Stimulated activated naive CD8-positive, alpha-beta T cell treated with anti-CD3 and anti-CD28 coated beads, Interleukin-15, amount 100 ng/mL, for 72 hours (primary cell): ENCODE measurements around the gene JDP2.

Experiments
- ATAC-seq: fragments of 150-1000 bp; cut with Tn5 transposase; 2 replicates; pipeline ENCODE4 v1.10.0; 2021; ENCODE audit warnings: mild to moderate bottlenecking, moderate library complexity
- DNase-seq, 2 donors: peaks; one replicate each; pipeline ENCODE4 v3.0.0; 2021 to 2022
- H3K27ac Mint-ChIP-seq, 2 donors: one replicate each; pipeline ENCODE4 v1.8.0; 2022; ENCODE audit warnings: mild to moderate bottlenecking in 2 of 2, mixed read lengths in 2 of 2, moderate library complexity in 2 of 2
- H3K27me3 Mint-ChIP-seq: one replicate; pipeline ENCODE4 v1.8.0; 2022; ENCODE audit warnings: mixed read lengths
- H3K4me1 Mint-ChIP-seq: one replicate; pipeline ENCODE4 v1.8.0; 2022; ENCODE audit warnings: mild to moderate bottlenecking, mixed read lengths
- H3K4me3 Mint-ChIP-seq, 2 donors: one replicate each; pipeline ENCODE4 v1.8.0; 2022; ENCODE audit warnings: mild to moderate bottlenecking in 2 of 2, mixed read lengths in 2 of 2, moderate library complexity in 1 of 2
- H3K9me3 Mint-ChIP-seq, 2 donors: one replicate each; pipeline ENCODE4 v1.8.0; 2022; ENCODE audit warnings: mixed read lengths in 2 of 2

The JDP2 gene

GRCh38 chr14:75492832-75493591, 65.2 kb downstream of the JDP2 start:
- DNase-seq (no peak), ATAC-seq (no peak)
- Mint-ChIP-seq H3K27ac (peak overlapping the region; percentile 40 to 75), H3K4me3 (peak overlapping the region; percentile 8 to 47), H3K4me1 (peaks cover 83% of the 10 kb centered on the region), H3K9me3 (no peaks in the 10 kb centered on the region), H3K27me3 (peaks cover 7% of the 10 kb centered on the region)

DNA sequence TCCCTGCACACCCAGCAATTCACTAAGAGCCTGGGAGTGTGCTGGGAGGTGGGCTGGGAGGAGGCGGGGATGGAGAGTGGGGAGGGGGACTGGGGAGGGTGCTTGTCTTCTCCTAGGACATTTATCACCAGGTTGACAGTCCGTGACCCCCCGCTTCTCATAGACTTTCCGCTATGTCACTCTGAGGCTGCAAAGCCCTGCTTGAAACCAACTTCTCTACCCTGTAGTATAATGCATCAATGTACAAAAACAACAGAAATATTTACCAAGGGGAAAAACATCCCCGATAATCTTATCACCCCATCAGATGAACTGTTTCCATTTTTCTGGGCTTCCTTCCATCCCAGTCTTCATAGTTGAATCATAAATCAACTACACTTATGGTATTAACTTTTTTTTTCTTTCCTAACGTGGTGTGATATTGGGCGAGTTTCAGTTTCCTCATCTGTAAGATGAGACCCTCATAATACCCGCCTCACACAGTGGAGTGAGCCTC, 65.8 kb downstream of the JDP2 start:
- H3K4me1 Mint-ChIP-seq = peaks cover 77% of the 10 kb centered on the region
- peak overlapping the region in 1 of 2 donors; percentile 8 for H3K4me3 Mint-ChIP-seq
- DNase-seq (no peak), ATAC-seq (peak; percentile 15)
- peaks cover 7% of the 10 kb centered on the region for H3K27me3 Mint-ChIP-seq
- H3K27ac Mint-ChIP-seq = no peak overlapping the region
- H3K9me3 Mint-ChIP-seq = no peaks in the 10 kb centered on the region

DNA sequence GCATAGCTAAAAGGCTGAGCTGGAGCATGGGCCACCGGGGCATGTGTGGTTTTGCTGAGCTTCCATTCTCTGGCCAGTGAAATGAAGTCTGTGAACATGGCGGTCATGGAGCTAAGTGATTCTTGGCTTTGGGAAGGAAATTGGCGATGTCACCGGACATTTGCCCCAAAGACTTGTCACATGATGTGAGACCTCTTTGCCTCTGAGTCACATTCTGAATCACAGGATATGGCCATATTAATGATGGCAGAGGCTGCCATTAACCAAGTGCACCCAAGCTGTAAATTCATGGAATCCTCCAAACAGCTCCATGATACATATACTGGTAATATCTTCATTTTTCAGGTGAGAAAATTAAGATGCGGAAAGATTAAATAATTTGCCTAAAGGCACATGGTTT, 67.1 kb downstream of the JDP2 start:
- Mint-ChIP-seq H3K4me1 (peaks cover 72% of the 10 kb centered on the region), H3K9me3 (no peaks in the 10 kb centered on the region), H3K27me3 (peaks cover 7% of the 10 kb centered on the region), H3K4me3 (no peak overlapping the region), H3K27ac (no peak overlapping the region)
- no peak for DNase-seq
- ATAC-seq = no peak

- H3K27ac Mint-ChIP-seq = no peak overlapping the region
- ATAC-seq = no peak
- no peaks in the 10 kb centered on the region for H3K9me3 Mint-ChIP-seq
- H3K27me3 Mint-ChIP-seq = peaks cover 5% of the 10 kb centered on the region
- no peak overlapping the region for H3K4me3 Mint-ChIP-seq
- no peak for DNase-seq
- H3K4me1 Mint-ChIP-seq = peaks cover 72% of the 10 kb centered on the region
Measured at GRCh38 chr14:75495399-75495798, 67.6 kb downstream of the JDP2 start.

- DNase-seq (no peak), ATAC-seq (no peak)
- H3K27me3 Mint-ChIP-seq = peaks cover under 1% of the 10 kb centered on the region
- H3K9me3 Mint-ChIP-seq = no peaks in the 10 kb centered on the region
- H3K4me3 Mint-ChIP-seq = no peak overlapping the region
- H3K4me1 Mint-ChIP-seq = peaks cover 72% of the 10 kb centered on the region
- no peak overlapping the region for H3K27ac Mint-ChIP-seq
Measured at GRCh38 chr14:75495882-75496281, 68.1 kb downstream of the JDP2 start.

DNA sequence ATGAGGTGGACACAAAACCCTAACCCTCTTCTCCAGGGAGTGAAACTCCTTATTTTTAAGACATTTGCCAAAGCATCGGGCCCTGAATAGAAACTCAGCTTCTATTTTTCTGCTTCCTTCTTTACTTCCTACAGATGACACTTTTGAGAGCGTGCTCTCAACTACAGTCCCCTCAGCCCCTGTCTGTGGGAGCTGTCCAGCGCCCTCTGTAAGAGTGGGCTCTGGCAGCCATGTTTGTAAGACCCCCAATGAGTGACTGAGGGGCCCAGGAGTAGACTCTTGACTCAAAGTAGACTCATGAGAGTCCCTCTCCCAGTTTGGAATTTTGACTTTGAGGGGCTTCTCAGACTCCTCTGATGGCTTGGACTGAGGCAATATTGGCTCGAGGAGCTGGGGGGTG, 68.9 kb downstream of the JDP2 start:
- Mint-ChIP-seq H3K4me3 (peak overlapping the region; percentile 33 to 75), H3K9me3 (no peaks in the 10 kb centered on the region), H3K27me3 (no peaks in the 10 kb centered on the region), H3K27ac (peak overlapping the region in 1 of 2 donors; percentile 82), H3K4me1 (peaks cover 68% of the 10 kb centered on the region)
- no peak for ATAC-seq
- DNase-seq = no peak

DNA sequence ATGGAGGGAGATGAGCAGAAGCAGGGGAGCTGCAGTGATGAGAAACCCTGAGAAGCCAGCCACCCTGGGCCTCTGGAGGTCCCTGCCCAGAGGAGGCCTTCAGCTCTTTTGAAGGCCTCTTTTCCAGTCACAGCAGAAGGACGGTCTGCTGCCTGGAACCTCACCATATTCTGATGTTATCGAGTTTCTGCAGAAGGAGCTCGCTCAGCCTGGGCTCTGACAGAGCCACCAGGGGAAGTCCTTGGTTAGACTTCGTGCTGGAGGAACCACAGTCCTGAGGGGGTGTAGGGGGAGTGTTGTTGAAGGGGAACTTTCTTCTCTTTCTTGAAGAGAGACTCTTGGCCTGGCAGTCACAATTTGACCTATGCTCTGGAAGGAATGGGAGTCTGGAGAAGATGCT, 69.4 kb downstream of the JDP2 start:
- ATAC-seq (peak; percentile 92), DNase-seq (peak in 1 of 2 donors; percentile 52)
- Mint-ChIP-seq H3K4me1 (peaks cover 64% of the 10 kb centered on the region), H3K27ac (peak overlapping the region; percentile 69 to 82), H3K27me3 (no peaks in the 10 kb centered on the region), H3K4me3 (peak overlapping the region; percentile 36 to 75), H3K9me3 (no peaks in the 10 kb centered on the region)

DNA sequence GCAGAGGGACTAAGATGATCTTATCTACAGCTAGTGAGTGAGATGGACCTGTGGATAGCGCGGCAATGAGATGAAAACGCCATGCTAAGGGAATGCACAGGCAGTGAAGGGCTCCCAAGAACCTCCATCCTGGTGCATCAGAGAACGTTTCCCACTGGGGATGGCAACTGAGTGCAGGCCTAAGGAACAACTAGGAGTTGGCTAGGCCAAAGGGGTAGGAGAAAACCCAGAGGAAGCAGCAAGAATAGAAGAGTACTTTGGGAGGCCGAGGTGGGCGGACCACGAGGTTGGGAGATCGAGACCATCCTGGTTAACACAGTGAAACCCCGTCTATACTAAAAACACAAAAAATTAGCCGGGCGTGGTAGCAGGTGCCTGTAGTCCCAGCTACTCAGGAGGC, 69.9 kb downstream of the JDP2 start:
- H3K4me3 Mint-ChIP-seq = peak overlapping the region; percentile 36 to 75

GRCh38 chr14:75499084-75499875, 71.5 kb downstream of the JDP2 start:
- H3K4me3 Mint-ChIP-seq = no peak overlapping the region
- ATAC-seq = peak; percentile 79
- H3K27me3 Mint-ChIP-seq = no peaks in the 10 kb centered on the region
- H3K27ac Mint-ChIP-seq = peak overlapping the region in 1 of 2 donors; percentile 48
- peak in 1 of 2 donors; percentile 24 for DNase-seq
- H3K9me3 Mint-ChIP-seq = no peaks in the 10 kb centered on the region
- H3K4me1 Mint-ChIP-seq = peaks cover 44% of the 10 kb centered on the region

More for the DNA sequence above, 69.9 kb downstream of the JDP2 start:
- ATAC-seq = no peak
- H3K9me3 Mint-ChIP-seq = no peaks in the 10 kb centered on the region
- H3K4me1 Mint-ChIP-seq = peaks cover 59% of the 10 kb centered on the region
- H3K27ac Mint-ChIP-seq = no peak overlapping the region
- no peaks in the 10 kb centered on the region for H3K27me3 Mint-ChIP-seq
- DNase-seq = no peak

- H3K27ac Mint-ChIP-seq = no peak overlapping the region
Measured at GRCh38 chr14:75501080-75501479, 73.3 kb downstream of the JDP2 start.

GRCh38 chr14:75504411-75504810, 76.6 kb downstream of the JDP2 start:
- no peak overlapping the region for H3K27ac Mint-ChIP-seq
- DNase-seq = no peak
- peaks cover 16 to 22% of the 10 kb centered on the region in 2 donors for H3K9me3 Mint-ChIP-seq
- peaks cover 8% of the 10 kb centered on the region for H3K4me1 Mint-ChIP-seq
- no peak for ATAC-seq
- no peaks in the 10 kb centered on the region for H3K27me3 Mint-ChIP-seq
- H3K4me3 Mint-ChIP-seq = no peak overlapping the region

More at GRCh38 chr14:75501080-75501479, 73.3 kb downstream of the JDP2 start:
- H3K4me3 Mint-ChIP-seq = no peak overlapping the region
- H3K4me1 Mint-ChIP-seq = peaks cover 26% of the 10 kb centered on the region
- no peaks in the 10 kb centered on the region for H3K27me3 Mint-ChIP-seq
- peaks cover 5 to 6% of the 10 kb centered on the region in 2 donors for H3K9me3 Mint-ChIP-seq
- no peak for ATAC-seq
- DNase-seq = no peak

DNA sequence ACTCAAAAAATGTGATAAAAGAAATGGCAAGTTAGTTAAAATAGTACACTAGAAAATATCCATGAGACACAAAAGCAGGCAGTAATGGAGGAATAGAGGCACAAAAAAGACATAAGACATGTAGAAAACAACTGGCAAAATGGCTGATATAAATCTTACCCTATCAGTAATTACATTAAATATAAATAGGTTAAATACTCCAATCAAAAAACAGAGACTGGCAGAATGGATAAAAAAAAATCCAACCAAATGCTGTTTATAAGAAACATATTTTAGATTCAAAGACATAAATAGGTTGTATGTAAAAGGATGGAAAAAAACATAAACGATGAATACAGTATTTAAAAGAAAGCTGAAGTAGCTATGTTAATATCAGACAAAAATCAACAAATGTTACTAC, 79.1 kb downstream of the JDP2 start:
- H3K4me3 Mint-ChIP-seq = no peak overlapping the region
- no peak overlapping the region for H3K27ac Mint-ChIP-seq
- peaks cover 30 to 34% of the 10 kb centered on the region in 2 donors for H3K9me3 Mint-ChIP-seq
- peaks cover 23% of the 10 kb centered on the region for H3K4me1 Mint-ChIP-seq
- no peak for ATAC-seq
- no peak for DNase-seq
- no peaks in the 10 kb centered on the region for H3K27me3 Mint-ChIP-seq

DNA sequence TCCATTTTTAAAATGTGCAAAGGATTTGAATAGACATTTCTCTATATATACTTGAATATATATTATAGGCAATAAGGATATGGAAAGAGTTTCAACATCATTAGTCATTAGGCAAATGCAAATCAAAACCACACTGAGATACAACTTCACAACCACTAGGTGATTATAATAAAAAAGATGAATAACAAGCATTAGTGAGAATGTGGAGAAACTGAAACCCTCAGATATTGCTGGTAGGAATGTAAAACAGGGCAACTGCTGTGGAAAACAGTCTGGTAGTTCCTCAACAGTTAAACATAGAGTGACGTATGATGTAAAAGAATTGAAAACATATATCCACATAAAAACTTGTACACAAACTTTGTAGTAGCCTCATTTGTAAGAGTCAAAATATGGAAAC, 82.7 kb downstream of the JDP2 start:
- no peak overlapping the region for H3K27ac Mint-ChIP-seq
- H3K27me3 Mint-ChIP-seq = no peaks in the 10 kb centered on the region
- peak overlapping the region in 1 of 2 donors; percentile 1 for H3K4me3 Mint-ChIP-seq
- peaks cover 42% of the 10 kb centered on the region for H3K4me1 Mint-ChIP-seq
- peak; percentile 60 for ATAC-seq
- no peak for DNase-seq
- peaks cover 35 to 42% of the 10 kb centered on the region in 2 donors for H3K9me3 Mint-ChIP-seq

- Mint-ChIP-seq H3K27ac (peak overlapping the region in 1 of 2 donors; percentile 54), H3K9me3 (peaks cover 29 to 36% of the 10 kb centered on the region in 2 donors)
Measured at GRCh38 chr14:75511201-75511600, 83.4 kb downstream of the JDP2 start.

DNA sequence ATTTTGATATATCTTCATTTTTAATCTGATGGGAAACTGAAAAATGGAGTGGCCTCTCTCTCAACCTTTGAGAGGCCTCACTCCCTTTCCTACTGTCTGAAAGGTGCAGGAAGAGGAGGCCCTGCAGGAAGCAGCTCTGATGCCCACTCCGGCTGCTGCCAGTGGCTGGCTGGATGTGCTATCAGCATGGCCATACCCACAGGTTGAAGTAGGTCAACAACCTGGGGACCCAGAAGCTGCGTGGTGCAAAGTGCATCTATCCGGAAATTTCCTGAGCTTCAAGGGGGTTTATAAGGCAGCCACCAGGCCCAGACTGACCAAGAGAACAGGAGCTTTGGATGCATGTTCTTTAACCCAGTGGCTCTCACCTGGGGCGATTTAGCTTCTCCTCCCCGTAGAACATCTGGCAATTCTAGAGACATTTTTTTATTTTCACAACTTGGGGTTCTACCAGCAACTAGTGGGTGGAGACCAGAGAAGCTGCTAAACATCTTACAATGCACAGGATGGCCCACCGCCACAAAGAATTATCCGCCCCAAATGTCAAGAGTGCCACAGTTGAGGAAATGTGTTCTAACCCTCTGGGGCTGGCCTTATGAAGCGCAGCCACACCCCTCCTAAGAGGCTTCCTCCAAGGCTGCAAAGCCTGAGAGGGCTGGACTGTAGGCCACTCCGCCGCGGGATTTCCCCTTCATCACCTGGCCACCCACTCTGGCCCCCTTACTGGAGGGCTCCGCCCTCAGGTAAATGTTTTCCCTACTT, 86.3 kb downstream of the JDP2 start:
- ATAC-seq (no peak), DNase-seq (no peak)
- H3K27ac Mint-ChIP-seq = no peak overlapping the region
- H3K9me3 Mint-ChIP-seq = peaks cover 19 to 20% of the 10 kb centered on the region in 2 donors
- peak overlapping the region; percentile 80 to 82 for H3K4me3 Mint-ChIP-seq
- peaks cover 8% of the 10 kb centered on the region for H3K27me3 Mint-ChIP-seq
- peaks cover 54% of the 10 kb centered on the region for H3K4me1 Mint-ChIP-seq

More at GRCh38 chr14:75511201-75511600, 83.4 kb downstream of the JDP2 start:
- Mint-ChIP-seq H3K4me3 (no peak overlapping the region), H3K27me3 (no peaks in the 10 kb centered on the region), H3K4me1 (peaks cover 48% of the 10 kb centered on the region)
- no peak for ATAC-seq
- DNase-seq = no peak
